ENCODE measurements around the gene CASP9.
"Not testable (repeated sequence)": the region's sequence is repeated elsewhere in the genome, so short reads cannot be mapped to it uniquely, and the experiment has no call there.

Gene CASP9

DNA sequence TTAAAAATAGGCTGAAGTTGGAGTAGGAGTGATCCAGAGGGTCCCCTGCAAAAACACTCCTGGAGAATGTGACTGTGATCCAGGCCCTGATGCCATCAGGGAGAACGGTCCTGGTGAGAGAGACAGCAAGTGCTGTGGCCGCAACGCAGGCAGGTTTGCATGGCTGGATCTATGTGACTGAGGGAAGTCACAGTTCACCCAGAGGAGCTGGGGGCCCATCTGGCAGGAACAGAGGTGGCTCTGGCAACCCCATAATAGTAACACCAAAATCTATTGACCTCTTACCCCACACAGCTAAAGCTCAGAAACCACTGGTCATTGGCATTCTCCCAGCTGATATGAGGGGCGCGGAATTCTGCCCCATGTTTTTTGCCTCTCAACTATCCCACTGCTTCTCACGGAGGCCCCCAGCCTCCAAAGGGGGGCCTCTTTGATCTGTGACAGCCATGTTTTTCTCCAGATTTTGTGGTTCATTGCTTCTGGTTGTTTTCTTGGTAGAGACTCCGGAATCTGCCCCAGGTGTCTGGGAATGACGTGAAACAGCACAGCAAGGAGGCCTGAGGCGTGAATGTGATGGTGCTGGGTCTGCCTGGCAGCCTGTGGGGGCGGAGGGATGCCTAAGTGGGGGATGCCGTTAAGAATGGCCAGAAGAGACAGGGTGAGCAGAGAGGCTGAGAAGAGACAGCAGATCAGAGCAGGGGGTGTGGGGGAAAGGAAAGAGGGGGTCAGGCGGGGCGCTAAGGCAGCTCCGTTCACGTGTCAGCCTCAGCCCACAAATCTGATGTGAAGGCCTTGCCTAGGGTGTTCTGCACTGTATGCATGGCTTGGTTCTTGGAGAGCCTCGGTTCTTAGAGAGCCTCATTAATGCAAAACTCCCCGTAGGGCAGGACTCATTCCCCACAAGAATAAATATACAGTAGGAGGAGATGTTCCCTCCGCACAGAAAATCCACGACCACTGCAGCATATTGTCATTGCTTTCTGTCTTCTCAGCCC lies 23.5 kb downstream of the CASP9 start:
- no peak for DNase-seq (ENCODE audit: low read depth in 2 of 2)

DNA sequence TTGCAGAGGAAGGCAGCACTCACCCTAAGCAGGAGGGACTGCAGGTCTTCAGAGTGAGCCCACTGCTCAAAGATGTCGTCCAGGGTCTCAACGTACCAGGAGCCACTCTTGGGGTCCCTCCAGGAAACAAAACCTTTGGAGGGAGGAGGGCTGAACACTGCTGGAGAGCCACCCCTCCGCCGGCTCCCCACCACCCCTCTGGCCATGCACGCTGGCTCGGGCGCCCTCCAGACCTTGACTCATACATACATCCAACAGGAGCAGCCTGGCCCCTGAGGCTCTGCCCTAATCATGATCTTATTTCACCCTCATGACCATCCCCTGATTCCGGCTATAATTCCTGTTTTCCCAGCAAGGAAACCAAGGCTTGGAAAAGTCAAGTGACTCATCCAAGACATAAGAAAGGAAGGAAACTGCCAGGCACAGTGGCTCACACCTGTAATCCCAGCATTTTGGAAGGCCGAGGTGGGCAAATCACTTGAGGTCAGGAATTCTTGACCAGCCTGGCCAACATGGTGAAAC lies 30.1 kb downstream of the CASP9 start:
- DNase-seq (ENCODE audit: low read depth in 2 of 2): no peak

DNA sequence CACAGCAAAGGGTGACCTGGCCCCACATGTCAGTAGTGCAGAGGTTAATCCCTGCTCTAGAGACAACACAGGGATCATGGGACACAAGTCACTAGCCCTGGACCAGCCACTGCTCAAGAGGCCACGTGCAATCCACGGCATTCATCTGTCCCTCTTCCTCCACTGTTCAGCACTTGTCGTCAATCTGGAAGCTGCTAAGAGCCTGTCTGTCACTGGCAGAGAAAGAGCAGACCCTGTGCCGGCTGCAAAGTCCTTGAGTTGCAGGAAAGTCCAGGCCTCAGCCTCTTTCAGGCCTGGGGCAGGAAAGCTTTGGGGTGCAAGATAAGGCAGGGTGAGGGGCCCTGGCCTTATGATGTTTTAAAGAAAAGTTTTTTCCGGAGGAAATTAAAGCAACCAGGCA lies 31.4 kb downstream of the CASP9 start:
- DNase-seq (ENCODE audit: low read depth in 2 of 2): no peak

DNA sequence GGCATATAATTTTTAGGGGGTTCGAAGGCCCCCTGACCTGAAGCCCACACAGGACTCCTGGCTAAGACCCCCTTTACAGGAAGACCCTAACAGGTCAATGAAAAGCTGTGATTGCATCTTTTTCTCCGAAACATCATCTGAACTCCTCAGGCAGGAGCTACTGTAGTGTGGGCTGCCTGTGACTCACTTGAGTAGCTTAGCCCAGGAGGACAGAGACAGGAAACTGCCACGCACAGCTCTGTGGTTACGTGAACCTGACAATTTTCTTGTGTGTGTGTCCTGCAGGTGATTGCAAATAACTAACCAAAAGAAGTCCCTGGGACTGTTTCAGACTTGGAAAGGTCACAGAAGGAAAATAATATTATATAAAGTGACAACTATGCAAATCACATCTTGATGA lies 33.0 kb downstream of the CASP9 start:
- not testable (repeated sequence) for DNase-seq (ENCODE audit: low read depth in 2 of 2)

DNA sequence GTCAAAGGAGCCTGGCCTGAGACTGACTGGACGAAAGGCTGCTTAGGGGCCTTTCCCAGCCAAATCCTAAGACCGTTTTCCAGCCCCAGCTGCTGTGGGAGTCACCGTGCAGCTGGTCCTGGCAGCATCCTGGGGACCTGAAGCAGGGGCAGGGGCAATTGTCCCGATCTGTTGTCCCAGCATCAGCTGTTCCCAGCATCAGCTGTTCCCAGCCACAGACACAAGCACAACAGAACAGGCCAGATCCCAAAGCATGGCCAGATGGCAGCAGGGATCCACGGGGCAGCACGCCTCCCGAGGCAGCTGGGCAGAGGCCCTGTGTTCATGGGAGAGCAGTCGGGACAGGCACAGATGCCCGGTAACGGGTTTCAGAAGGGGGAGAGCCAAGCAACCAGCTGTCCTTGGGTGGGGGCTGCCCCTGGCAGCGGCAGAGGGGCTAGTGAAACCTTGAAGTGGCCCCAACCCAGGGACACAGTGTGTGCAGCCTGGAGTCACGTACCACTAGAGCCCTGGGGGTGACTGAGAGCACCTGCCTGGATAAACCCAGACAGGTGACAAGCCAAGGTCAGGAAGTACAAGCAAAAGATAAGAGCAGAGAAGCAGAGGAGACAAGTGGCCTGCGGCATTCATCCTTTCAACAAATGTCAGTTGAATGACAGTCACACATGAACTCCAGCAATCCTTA lies 34.8 kb downstream of the CASP9 start:
- DNase-seq (ENCODE audit: low read depth in 2 of 2): no peak

DNA sequence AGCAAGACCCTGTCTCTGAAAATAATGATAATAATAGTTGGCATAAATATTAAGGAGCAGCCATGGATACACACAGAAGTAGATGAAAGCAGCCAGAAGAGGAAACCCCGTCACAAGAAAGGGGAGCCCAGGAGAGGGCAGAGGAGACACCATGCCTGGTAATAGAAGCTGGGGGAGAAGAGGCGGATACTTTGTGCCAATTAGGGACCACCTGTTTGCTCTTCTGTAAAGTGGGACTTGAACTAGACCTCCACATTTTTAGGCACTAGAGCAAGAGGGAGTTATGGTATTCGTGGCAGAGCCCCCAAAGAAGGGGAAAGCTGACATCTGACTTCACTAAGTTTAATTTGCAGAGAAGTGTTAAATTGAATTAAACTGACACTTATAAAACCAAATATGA lies 35.6 kb downstream of the CASP9 start:
- DNase-seq (ENCODE audit: low read depth in 2 of 2): no peak

DNA sequence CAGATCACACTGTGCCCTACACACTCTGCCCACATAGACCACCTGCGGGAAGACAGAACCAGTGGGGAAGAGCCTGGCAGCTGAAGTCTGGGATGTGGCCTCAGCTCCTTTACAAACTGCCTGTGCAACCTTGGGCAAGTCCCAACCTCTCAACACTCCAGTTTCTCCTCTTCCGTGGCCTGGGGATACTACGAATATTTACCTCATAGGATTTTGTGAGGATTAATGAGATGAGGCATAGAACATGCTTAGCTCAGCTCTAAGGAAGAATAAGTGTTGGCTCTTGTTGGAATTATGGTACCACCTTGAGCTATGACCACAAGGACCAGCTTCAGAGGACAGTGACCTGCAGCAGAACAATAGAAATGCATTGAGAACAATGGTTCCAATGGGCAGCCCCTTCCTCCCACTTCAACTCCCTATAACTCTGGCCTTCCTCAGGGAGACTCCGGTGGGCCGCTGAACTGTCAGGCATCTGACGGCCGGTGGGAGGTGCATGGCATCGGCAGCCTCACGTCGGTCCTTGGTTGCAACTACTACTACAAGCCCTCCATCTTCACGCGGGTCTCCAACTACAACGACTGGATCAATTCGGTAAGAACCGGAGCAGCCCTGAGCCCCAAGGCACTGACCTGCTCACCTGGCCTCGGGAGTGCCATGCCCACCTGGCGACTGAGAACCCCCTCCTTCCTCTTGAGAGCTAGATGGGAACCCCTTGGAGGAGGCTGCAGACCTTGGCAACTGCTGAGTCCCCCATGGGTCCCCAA lies 37.0 kb downstream of the CASP9 start:
- not testable (repeated sequence) for DNase-seq (ENCODE audit: low read depth in 2 of 2)

DNA sequence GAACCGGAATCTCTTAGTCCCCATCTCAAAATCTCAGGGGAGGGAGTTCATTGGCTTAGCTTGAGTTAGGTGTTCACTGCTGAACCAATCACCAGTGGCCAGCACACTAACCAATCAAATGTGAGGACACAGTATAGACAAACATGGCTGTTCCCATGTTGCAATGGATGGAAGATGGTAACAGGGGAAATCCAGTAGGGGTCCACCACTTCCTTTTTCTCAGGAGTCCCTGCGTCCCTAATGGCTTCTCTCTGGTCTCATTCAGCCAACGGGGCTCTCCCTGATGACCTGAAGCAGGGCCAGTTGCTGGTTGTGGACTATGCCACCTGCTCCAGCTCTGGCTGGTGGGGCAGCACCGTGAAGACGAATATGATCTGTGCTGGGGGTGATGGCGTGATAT lies 38.4 kb downstream of the CASP9 start:
- DNase-seq (ENCODE audit: low read depth in 2 of 2): no peak

DNA sequence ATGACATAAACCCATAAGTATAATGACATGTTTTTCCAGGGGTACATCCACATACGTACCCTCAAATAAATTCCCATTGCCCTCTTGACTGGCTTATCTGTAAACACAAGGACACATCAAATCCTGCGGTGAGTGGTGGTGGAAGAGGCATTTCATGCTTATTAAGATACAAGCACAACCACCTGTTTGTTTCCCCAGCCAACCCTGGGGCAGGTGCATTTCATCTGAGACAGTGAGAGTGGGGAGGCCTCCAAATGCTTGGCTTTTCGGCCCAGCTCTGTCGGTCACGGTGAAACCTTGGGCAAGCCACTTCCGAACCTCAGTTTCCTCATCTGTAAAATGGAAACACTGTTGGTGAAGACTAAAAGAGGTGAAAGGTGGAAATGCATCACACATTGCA lies 39.6 kb downstream of the CASP9 start:
- not testable (repeated sequence) for DNase-seq (ENCODE audit: low read depth in 2 of 2)

DNA sequence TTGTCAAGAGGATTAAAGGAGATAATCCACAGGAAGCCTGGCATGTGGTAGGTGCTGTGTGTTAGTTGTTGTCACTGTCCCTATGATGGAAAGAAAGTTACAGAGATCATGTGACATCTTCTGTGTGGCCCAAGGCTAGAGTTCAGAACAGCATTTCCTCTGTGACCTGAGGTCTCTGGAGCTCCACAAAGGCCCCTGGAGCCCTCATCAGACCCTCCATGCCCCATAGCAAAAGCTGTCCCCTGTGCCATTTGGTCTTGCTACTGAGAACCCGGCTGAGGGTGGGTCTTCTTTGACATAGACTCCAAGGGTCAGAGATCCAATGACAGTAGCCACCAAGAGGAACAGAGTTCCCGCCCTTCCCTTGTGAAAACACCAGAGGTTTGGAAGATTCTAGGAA lies 40.0 kb downstream of the CASP9 start:
- no peak for DNase-seq (ENCODE audit: low read depth in 2 of 2)

DNA sequence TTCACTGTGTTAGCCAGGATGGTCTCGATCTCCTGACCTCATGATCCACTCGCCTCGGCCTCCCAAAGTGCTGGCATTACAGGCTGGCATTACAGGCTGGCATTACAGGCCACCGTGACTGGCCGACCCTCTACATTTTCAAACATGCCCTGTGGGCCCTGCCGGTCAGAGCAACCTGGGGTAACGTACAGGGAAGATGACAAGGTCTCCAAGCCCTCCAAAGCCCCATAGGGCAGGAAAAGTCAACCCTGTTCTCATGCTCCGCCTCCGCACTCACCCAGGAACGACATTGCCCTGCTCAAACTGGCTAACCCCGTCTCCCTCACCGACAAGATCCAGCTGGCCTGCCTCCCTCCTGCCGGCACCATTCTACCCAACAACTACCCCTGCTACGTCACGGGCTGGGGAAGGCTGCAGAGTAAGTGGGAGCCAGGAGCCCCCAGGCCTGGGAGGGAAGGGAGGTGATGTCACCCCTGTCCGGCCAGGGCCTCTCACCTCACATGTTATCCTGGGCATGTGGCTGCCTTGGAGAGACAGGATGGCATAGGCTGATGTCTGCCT lies 41.0 kb downstream of the CASP9 start:
- DNase-seq (ENCODE audit: low read depth in 2 of 2): not testable (repeated sequence)

DNA sequence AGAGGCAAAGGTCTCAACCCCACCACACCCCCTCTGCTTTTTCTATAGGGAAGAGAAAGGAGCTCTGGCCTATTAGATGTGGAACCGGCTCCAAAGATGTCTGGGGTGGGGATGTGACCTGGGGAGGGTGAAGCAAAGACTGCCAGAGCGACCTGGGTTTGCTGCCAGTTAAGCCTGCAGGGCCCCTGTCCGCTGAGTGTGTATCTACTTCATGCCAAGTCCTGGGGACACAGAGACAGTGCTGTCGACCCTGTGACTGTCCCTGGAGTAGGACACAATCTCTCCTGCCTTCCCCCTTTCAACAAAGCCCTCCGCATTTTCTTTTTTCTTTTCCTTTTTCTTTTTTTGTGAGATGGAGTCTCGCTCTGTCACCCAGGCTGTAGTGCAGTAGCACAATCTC lies 41.6 kb downstream of the CASP9 start:
- not testable (repeated sequence) for DNase-seq (ENCODE audit: low read depth in 2 of 2)

DNA sequence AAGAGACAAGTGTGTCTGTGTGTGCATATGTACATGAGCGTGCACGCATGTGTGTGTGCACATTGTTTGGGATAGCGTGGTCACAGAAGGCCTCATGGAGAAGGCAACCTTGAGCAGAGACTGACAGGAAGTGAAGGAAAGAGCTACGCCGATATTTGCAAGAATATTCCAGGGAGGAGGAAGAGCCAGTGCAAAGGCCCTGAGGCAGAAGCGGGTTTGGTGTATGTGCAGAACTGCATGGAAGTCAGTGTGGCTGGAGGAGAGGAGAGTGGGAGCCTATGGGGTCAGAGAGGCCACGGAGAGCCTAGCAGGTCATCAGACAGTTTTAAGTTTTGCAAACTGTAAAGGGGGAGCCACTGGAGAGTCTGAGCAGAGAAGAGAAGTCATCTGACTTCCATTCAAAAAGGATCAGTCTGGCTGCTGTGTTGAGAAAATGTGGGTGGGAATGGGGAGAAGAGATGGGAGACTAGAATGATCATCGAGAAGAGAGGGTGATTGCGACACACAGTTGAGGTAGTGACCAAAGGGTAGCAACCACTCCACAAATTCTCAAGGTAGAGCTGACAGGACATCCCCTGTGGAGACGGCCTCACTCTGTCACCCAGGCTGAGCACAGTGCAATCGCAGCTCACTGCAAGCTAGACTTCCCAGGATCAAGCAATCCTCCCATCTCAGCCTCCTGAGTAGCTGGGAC lies 44.2 kb downstream of the CASP9 start:
- no peak for DNase-seq (ENCODE audit: low read depth in 2 of 2)

DNA sequence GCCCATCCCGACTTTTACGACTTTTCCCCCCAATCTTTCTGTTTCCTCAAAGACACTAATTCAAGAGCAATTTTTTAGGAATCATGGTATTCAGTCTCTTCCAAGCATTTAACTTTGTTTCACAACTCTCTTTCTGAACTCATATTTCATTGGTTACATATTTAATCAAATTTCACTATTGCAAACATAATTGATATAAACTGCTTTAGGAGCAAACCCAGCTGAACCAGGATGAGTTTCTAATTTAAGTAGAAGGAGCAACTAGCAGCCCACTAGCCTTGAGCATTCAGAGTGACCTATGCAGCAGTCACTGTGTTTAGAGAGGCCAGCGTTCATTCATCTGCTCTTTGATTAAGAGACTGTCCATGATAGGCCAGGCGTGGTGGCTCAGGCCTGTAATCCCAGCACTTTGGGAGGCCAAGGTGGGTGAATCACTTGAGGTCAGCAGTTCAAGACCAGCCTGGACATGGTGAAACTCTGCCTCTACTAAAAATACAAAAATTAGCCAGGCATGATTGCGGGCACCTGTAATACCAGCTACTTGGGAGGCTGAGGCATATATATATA lies 46.3 kb downstream of the CASP9 start:
- DNase-seq (ENCODE audit: low read depth in 2 of 2): no peak

DNA sequence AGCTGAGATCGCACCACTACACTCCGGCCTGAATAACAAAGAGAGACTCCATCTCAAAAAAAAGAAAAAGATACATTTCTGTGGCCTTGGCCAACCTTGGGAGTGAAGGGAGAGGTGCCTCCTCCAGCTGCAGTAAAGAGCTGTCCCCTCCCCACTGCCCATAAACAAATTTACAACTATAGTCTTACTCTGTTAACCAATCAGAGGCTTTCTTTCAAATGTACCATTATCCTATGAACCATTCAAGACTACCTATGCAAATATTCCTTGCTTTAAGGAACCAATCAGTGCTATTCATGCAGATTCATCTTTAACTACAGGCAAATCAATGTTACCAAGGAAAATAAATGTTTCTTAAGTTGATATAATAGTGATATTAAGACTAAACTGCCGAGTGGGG lies 47.1 kb downstream of the CASP9 start:
- no peak for DNase-seq (ENCODE audit: low read depth in 2 of 2)

DNA sequence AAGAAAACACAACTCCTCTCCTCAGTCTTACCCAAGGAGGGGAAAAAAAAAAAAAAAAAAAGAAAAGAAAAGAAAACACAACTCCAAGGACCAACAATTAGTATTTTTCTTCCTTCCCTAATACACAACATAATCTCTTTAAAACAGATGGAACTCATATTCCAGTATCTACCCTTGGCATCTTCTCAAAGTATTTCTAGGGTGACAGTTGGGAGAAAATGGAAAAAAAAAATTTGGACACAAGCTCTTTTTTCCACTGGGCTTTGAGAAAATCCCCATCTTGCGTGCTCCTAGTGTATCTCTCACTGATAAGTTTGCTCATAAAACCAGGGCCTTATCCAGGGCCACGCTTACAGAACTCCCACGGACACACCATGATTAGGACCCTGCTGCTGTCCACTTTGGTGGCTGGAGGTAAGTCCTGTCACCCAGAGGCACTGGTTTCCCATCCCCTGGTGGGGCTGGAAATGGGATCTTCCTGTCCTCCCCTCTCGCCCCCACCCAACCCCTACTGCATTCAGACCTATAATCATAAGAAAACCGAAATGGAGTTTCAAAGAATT lies 48.2 kb downstream of the CASP9 start, which contains the start of gene CELA2B:
Gene CELA2B, plus strand, starts transcription at position 353 of the 563 bp plus-strand sequence. Its CDS starts 22 bp downstream, at position 375.
- DNase-seq (ENCODE audit: low read depth in 2 of 2): no peak

DNA sequence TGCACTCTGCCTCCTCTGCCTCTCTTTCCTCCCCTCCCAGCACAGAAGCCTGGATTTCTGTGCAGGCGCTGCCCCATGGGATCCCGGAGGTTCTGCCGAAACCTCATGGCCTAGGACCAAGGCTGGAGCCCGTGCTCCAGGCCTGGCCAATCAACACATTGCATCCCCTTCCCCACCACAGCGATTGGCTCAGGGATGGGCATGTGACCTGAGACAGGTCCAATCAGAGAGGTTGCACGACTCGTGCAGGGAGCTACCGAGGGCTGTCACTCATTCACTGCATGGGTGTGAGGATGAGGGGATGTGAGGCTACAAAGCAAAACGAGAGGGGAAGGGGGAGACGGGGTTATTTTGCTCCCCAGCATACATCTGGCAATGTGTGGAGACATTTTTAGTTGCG lies 51.4 kb downstream of the CASP9 start:
- no peak for DNase-seq (ENCODE audit: low read depth in 2 of 2)

DNA sequence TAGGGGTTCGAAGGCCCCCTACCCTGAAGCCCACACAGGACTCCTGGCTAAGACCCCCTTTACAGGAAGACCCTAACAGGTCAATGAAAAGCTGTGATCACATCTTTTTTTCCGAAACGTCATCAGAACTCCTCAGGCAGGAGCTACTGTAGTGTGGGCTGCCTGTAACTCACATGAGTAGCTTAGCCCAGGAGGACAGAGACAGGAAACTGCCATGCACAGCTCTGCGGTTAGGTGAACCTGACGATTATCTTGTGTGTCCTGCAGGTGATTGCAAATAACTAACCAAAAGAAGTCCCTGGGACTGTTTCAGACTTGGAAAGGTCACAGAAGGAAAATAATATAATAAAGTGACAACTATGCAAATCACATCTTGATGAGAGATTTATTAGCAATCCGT lies 52.3 kb downstream of the CASP9 start:
- DNase-seq (ENCODE audit: low read depth in 2 of 2): not testable (repeated sequence)

DNA sequence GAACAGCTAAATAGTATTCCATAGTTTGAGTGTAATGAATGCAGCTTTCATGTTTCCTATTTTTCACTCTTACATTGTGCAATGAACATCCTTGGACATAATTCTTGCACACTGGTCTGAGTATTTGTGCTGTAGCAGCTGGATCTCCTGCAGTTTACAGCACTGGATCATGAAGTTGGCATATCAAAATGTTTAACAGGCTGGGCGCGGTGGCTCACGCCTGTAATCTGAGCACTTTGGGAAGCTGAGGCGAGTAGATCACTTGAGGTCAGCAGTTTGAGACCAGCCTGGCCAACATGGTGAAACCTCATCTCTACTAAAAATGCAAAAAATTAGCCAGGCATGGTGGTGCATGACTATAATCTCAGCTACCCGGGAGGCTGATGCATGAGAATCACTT lies 52.9 kb downstream of the CASP9 start:
- not testable (repeated sequence) for DNase-seq (ENCODE audit: low read depth in 2 of 2)

DNA sequence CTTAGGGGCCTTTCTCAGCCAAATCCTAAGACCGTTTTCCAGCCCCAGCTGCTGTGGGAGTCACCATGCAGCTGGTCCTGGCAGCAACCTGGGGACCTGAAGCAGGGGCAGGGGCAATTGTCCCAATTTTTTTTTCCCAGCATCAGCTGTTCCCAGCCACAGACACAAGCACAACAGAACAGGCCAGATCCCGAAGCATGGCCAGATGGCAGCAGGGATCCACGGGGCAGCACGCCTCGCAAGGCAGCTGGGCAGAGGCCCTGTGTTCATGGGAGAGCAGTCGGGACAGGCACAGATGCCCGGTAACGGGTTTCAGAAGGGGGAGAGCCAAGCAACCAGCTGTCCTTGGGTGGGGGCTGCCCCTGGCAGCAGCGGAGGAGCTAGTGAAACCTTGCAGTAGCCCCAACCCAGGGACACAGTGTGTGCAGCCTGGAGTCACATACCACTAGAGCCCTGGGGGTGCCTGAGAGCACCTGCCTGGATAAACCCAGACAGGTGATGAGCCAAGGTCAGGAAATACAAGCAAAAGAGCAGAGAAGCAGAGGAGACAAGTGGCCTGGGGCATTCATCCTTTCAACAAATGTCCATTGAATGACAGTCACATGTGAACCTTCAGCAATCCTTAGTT lies 54.1 kb downstream of the CASP9 start:
- not testable (repeated sequence) for DNase-seq (ENCODE audit: low read depth in 2 of 2)

Measured in stimulated activated CD4-positive, alpha-beta T cell treated with anti-CD3 and anti-CD28 coated beads, Interleukin-15, amount 100 ng/mL, for 48 hours (primary cell).